Astrocyte of the hippocampus (primary cell): ENCODE measurements around the gene STUM.
A peak's percentile ranks its signal among the peaks of the same experiment; 100 is the strongest.

Experiments
- DNase-seq: peaks from one replicate; pipeline ENCODE4 v3.0.0; 2011; ENCODE audit warnings: low read depth, low spot score

Gene STUM

DNA sequence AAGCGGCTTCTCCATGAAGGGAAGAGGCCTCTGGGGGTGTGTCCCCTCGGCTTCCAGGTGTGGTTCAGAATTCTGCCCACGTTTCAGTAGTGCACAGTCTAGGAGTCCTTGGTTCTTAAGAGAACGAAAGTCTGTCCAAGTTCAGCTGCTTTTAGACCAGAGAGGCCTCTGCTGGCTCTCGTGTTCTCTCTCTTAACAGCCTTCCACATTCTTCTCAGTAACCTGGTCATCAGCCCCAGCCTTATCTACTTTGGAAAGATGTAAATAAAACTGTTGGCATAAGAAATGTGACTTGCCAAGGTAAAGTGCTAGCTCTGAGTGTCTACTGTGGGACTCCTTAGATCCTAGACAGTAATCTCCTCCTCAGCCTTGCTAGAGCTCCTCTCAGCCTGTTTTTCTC is 15.3 kb upstream of the STUM start:
- no peak for DNase-seq

- no peak for DNase-seq
These were observed 14.5 kb upstream of the STUM start for GRCh38 chr1:226534098-226534497.

- DNase-seq = no peak
These were observed 13.9 kb upstream of the STUM start for GRCh38 chr1:226534645-226535044.

GRCh38 chr1:226535666-226536065 is 12.9 kb upstream of the STUM start:
- DNase-seq = no peak

DNA sequence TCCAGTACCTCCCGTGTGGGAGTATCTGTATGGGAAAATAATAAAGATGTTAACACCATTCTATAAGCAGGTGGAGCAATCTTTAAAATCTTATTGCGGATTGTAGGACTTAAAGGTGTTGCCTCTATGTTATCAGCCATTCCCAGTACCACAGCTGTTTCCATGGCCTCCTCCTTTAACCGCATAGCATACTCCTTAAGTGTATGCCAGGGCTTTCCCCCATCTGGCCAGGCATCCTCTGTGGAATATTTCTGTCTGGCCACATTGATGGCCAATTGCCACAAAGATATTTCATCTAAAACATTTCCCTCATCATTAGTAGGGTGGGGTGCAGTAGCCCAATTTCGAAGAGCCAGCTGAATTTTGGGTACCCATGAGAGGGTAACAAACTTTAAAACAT is 7.3 kb upstream of the STUM start:
- DNase-seq = no peak

DNA sequence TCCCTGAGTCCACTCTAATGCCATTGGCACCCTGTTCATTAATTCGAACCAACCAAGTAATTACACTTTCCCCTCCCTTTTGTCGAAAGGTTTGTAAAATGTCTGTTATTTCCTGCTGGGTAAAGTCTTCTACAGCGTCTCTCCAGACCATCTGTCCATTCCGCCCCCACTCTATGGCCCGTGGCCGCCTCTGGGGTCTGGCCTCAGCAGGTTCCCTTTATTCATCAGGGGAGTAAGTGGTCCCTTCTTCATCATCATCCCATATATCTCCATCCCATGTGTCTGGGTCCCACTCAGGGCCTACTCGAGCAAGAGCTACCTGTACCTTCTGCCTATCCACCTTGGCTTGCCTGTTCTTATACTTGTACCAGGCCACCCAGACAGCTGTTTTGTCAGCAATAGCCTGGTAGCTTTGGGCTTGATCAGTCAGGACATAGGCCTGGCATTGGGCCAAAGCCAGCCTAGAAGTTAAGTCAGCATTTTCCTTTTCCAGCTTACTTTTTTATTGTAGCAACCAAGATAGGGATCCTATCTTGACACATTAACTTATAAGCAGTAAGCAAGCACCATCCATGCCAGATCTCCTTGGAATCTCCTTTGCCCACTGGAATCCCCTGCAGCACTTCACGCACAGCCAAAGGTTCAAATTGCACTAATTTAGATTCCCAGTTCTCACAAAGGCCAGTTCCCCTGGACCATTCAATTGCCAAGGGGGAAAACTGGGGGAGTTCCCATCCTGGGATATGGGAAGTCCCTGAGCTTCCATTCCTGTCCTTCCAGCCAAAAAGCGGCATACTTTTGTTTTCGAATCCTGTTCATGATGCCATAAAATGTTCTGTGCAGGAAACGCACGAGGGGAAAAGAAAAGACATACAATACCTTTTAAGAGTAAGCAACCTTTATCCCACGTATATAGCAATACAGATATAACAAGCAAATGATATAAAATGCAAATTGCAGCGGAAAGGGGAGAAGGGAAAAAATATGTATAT is 6.6 kb upstream of the STUM start:
- DNase-seq = peak; percentile 31

DNA sequence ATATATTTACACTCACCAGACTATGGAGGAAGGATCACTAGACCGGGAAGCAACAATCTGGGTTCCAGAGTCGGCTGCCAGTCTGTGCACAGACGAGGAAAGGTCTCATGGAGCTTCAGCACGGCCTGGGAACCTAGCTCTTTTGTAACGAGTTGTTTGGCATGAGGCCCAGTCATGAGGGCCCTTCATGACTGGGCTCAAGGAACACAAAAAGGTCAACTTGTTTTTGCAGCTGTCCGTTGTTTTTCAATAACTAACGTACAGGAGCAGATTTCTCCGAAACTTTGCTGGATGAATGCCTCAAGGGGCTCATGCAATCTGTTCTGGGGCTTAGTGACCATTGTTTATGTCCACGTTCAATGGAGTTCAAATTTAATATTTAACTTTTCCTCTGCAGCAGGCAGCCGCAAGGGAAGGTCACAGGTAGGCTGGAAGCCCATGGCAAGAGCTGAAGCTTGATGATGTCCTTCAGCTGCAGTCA is 5.9 kb upstream of the STUM start:
- DNase-seq = no peak

DNA sequence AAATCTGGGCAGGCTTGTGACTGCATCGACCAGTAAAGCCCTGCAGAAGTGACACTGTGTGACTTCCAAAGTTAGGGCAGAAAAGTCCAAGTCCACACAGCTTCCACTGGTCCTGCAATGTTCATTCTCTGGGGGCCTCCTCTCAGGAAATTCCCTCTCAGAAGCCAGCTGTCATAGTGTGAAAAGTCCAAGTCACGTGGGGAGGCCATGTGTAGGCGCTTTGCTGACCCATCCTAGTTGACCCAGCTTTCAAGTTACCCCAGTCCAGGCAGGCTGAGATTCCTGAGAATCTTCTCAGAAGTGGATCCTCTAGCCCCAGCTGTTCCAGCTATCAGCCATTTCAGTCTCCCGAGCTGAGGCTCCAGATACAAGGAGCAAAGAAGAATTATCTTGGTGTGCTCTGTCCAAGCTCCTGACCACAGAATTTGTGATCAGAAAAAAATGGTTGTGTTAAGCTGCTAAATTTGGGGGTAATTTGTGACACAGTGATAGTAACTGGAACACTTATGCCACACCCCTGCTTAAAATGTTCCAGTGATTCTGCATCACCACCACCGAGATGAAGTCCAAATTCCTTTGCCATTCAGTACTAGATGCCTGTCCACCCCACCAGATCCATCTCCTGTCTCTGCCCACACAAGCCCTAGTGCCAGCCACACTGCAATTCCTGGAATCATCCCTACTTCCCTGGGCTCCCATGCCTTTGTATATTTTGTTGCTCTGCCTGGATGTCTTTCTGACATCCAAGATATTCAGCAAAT is 2.5 kb upstream of the STUM start:
- DNase-seq = no peak

DNA sequence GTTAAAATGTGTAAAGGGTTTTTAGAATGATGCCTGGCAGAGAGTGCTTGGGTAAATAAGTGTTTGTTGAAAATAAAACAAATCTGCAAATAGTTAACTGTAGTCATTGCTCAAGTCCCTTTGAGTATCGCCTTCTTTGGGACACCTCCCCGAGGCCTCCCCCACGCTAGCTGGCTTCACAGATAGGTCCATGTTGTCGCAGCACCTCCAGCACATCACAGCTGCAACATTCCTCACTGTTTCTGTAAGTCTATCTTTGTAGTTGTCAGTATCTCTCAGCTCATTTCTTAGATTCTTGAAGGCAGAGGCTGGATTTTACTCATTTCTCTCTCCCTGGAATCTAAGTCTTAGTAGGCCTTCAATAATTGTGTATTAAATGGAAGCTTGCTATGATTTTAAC is 1.6 kb upstream of the STUM start:
- no peak for DNase-seq

DNA sequence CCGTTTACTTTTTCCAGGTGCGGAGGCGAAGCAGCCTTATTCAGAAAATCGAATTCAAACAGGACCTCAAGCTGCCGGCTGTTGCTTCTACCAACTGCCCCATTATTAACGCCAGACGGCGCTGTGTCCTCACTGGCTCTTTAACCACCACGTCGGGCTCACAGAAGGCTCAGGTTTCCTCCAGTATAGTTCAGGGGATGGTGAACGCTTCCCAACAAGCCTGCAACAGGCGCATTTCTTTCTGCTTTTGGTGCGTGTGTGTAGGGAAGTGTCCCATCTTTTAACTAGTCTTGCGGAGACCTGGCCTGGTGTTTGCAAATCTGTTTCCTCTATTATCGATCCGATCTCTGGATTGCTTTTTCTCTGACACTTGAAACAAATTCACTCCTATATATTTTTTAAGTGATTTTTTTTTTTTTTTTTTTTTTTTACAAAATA is 791 bp upstream of the STUM start:
- DNase-seq = peak; percentile 94

GRCh38 chr1:226549094-226549936 is 751 bp downstream of the STUM start:
- peak; percentile 11 for DNase-seq

DNA sequence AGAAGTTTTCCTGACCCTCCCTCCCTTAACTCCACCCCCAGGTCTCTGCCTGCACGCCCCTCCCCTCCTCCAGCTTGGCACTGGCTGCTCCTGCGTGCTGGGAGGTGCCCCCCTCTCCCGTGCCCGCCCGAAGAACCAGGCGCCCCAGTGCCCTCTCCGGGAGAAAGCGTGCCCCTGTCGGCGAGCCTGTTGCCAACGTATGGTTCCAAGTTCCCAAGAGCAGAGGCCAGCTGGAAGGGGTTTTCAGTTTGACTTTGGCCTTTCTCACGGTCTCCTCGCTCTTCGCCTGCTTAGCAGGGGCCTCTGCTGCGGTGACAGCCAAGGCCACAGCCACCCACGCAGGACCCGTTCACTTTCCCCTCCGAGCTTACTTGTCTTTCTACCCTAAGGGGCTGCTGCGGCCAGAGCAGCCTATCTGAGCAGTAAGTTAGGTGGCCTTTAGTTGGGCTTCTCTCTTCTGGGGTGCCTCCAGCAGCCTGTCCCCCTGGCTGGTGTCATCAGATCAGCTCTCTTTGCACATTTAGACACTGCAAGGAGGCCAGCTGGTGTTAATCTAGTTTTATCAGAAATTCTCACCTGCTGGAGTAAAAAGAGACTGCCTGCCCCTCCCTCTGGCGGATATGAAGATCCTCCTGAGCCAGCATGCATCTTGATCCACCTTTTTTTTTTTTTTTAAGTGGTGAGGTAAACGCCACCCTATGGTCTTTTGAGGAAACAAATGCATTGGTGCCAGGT is 1.5 kb downstream of the STUM start:
- peak; percentile 34 for DNase-seq

GRCh38 chr1:226550672-226551041 is 2.1 kb downstream of the STUM start:
- DNase-seq = no peak

- no peak for DNase-seq
These were observed 2.7 kb downstream of the STUM start for GRCh38 chr1:226551299-226551698.

DNA sequence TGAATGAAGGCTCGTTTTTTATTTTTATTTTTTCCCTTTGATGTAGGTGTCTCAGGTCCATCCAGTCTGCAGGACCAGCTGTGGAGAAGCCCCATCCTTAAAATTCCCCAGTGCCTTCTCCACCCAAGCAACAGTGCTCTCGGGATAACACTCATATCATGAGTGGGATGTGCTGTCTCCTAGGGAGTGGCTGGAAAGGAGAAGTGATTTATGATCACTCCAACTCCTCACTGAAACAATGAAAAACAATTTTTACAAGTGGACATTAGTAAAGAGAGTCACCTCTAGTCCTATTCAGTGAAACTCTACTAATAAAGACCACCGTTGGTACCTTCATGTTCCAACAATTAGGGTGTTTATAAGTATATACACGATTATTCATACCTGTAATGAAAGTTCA is 3.5 kb downstream of the STUM start:
- no peak for DNase-seq

GRCh38 chr1:226553266-226553923 is 4.8 kb downstream of the STUM start:
- no peak for DNase-seq

DNA sequence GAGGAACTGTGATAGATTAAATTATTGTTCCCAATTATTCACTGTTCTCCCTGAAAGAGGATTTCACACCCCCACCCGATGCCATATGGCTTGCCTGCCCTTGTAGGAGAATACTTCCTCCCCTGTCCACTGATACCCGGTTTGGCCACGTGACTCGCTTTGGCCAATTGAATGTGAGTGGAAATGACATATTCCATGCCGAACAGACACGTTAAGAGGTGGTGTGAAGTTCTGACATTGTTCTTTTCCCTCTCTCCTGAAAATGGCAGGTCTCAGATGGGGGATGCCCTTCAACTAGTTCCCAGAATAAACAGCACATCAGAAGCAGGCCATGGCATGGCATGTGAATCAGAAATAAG is 5.3 kb downstream of the STUM start:
- DNase-seq = no peak

DNA sequence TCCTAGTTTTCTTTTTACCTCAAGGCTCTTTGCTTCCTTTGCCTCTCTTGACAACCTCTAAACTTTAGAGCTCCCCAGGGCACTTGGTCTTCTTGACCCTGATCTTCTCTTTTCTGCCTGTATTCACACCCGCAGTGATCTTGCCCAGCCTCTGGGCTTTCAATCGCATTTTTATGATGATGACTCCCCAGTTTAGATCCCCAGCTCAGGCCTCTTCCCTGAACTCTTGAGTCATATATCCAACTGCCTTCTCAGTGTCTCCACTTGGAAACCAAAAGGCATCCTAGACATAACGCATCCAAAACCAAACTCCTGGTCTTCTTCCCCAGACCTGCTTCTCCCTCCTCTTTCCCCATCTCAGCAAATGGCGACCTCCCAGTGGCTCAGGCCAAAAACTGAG is 6.5 kb downstream of the STUM start:
- DNase-seq = no peak

DNA sequence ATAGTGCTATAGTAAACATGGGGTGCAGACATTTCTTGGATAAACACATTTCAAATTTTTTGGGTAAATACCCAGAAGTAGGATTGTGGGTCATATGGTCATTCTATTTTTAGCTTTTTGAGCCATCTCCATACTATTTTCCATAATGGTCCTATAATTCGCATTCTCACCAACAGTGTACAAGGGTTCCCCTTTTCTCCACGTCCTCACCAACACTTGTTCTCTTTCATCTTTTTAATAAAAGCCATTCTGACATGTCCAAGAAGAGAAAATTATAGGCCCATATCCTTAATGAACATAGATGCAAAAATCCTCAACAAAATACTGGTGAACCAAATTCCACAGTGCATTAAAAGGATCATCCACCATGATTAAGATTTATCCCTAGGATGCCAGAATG is 8.9 kb downstream of the STUM start:
- no peak for DNase-seq

GRCh38 chr1:226558036-226558650 is 9.6 kb downstream of the STUM start:
- DNase-seq = no peak
